Measurements from ENCODE around the gene CSGALNACT2. TPM values are rescaled to one million over a fixed set of nuclear protein-coding genes. Genes with fewer than 3 reads are reported as not detected.

The CSGALNACT2 gene
- total RNA-seq, 2 experiments from 2014 or later: 13.2 to 33.6 TPM

DNA sequence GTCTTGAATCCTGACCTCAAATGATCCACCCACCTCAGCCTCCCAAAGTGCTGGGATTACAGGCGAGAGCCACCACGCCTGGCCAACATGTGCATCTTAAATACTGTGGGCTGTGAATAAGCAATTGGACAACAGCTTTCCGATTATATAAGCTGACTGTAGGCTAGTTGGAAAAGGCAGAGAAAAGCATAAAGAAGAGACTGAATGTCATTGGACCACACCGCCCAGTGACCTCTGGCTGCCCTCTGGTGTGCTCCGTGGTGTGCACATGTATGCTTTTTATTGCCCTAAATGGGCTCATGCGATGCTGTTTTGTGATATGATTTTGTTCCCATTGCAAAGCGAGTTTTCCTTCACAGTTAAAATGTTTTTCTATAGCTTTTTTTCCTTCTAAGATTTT, 15.4 kb upstream of the CSGALNACT2 start:
- no peak for TF ChIP-seq EZH2phosphoT487 (IDR thresholded peaks at IDR 0.05; ENCODE audit: borderline replicate concordance, low read depth, low read length)
- TF ChIP-seq, protein P1, sequence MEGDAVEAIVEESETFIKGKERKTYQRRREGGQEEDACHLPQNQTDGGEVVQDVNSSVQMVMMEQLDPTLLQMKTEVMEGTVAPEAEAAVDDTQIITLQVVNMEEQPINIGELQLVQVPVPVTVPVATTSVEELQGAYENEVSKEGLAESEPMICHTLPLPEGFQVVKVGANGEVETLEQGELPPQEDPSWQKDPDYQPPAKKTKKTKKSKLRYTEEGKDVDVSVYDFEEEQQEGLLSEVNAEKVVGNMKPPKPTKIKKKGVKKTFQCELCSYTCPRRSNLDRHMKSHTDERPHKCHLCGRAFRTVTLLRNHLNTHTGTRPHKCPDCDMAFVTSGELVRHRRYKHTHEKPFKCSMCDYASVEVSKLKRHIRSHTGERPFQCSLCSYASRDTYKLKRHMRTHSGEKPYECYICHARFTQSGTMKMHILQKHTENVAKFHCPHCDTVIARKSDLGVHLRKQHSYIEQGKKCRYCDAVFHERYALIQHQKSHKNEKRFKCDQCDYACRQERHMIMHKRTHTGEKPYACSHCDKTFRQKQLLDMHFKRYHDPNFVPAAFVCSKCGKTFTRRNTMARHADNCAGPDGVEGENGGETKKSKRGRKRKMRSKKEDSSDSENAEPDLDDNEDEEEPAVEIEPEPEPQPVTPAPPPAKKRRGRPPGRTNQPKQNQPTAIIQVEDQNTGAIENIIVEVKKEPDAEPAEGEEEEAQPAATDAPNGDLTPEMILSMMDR (conservative IDR thresholded peaks at IDR 0.05; ENCODE audit: low read length): no peak
- no peaks in the 10 kb centered on the region for H3K36me3 ChIP-seq (ENCODE audit: insufficient read depth, low read length)
- CTCF ChIA-PET (ENCODE audit: unreplicated experiment): no interaction called here
- no TSS peak for BruUV-seq (replicated peaks)
- H4K20me1 ChIP-seq (ENCODE audit: insufficient read depth, low read length): no peaks in the 10 kb centered on the region
- H3K4me3 ChIP-seq (ENCODE audit: low read depth, low read length, poor library complexity, severe bottlenecking): no peak overlapping the region
- no peaks in the 10 kb centered on the region for H3K79me2 ChIP-seq (ENCODE audit: insufficient read depth, low read depth, low read length)
- POLR2A ChIA-PET: interaction anchor here (1.8 to 3.9 kb wide), 3 partner anchors 11 to 16 kb away, joined by 5 to 34 read pairs (median 6); partner anchors contain the start of gene CSGALNACT2
- H3K9me2 ChIP-seq (ENCODE audit: insufficient read depth, low read length): no peaks in the 10 kb centered on the region
- H3K9me3 ChIP-seq (ENCODE audit: low read length): no peaks in the 10 kb centered on the region
- H3K4me2 ChIP-seq (ENCODE audit: low read length): no peak overlapping the region
- H3K4me1 ChIP-seq (ENCODE audit: insufficient read depth, low read length, poor library complexity, severe bottlenecking): peaks cover 32% of the 10 kb centered on the region
- DNase-seq (ENCODE audit: low spot score): no peak
- no peak overlapping the region for H3K27ac ChIP-seq (ENCODE audit: low read depth, low read length, poor library complexity, severe bottlenecking)
- no peak overlapping the region for H2AFZ ChIP-seq (ENCODE audit: low read length)
- intact Hi-C loops (cut with micrococcal nuclease; ENCODE audit: unreplicated experiment): no loop called here

DNA sequence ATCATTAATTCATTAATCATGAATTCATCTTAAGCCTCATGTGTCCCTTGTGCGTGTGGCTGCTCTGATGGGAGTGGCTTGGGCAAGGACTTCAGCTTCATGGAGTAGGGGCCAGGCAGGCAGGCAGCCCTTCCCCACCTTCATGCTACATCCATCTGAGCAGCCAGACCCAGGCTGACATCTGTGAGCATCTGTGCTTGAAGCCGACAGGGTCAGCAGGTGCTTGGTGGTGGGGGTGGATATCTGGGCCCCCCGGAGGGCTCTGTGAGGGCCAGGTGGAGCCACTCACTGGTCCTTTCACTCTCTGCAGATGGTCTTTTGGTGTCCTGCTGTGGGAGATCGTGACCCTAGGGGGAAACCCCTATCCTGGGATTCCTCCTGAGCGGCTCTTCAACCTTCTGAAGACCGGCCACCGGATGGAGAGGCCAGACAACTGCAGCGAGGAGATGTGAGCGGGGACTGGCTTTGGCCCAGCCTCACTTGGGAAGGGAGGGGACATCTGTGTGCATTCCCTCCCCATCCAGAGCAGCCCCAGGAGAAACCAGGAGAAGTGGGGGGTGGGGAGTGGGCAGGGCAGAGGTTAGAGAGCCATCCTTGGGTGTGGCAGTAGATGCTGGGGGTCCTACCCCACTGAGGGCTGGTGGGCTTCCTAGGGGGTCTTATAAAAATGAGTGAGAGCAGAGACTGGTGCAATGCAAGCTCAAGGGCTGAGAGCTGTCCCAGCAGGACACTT, 14.7 kb upstream of the CSGALNACT2 start:
- peaks cover 39% of the 10 kb centered on the region for H3K4me1 ChIP-seq (ENCODE audit: insufficient read depth, low read length, poor library complexity, severe bottlenecking)
- no TSS peak for BruUV-seq (replicated peaks)
- H3K9me2 ChIP-seq (ENCODE audit: insufficient read depth, low read length): no peaks in the 10 kb centered on the region
- H3K27ac ChIP-seq (ENCODE audit: low read depth, low read length, poor library complexity, severe bottlenecking): no peak overlapping the region
- ChIA-PET POLR2A (interaction anchor here (2.1 to 3.9 kb wide), 2 partner anchors 10 to 15 kb away, joined by 6 to 34 read pairs; partner anchors contain the start of gene CSGALNACT2), CTCF (ENCODE audit: unreplicated experiment) (no interaction called here)
- no peak overlapping the region for H2AFZ ChIP-seq (ENCODE audit: low read length)
- DNase-seq (ENCODE audit: low spot score): no peak
- no peaks in the 10 kb centered on the region for H3K36me3 ChIP-seq (ENCODE audit: insufficient read depth, low read length)
- intact Hi-C loops (cut with micrococcal nuclease; ENCODE audit: unreplicated experiment): no loop called here
- no peaks in the 10 kb centered on the region for H3K79me2 ChIP-seq (ENCODE audit: insufficient read depth, low read depth, low read length)
- TF ChIP-seq, protein P1 (conservative IDR thresholded peaks at IDR 0.05; ENCODE audit: low read length): no peak
- TF ChIP-seq EZH2phosphoT487 (IDR thresholded peaks at IDR 0.05; ENCODE audit: borderline replicate concordance, low read depth, low read length): no peak
- no peaks in the 10 kb centered on the region for H3K9me3 ChIP-seq (ENCODE audit: low read length)
- no peak overlapping the region for H3K4me3 ChIP-seq (ENCODE audit: low read depth, low read length, poor library complexity, severe bottlenecking)
- no peaks in the 10 kb centered on the region for H4K20me1 ChIP-seq (ENCODE audit: insufficient read depth, low read length)
- H3K4me2 ChIP-seq (ENCODE audit: low read length): no peak overlapping the region

- Histone ChIP-seq H3K4me1 (ENCODE audit: insufficient read depth, low read length, poor library complexity, severe bottlenecking) (peaks cover 45% of the 10 kb centered on the region), H3K79me2 (ENCODE audit: insufficient read depth, low read depth, low read length) (no peaks in the 10 kb centered on the region), H3K36me3 (ENCODE audit: insufficient read depth, low read length) (no peaks in the 10 kb centered on the region), H4K20me1 (ENCODE audit: insufficient read depth, low read length) (no peaks in the 10 kb centered on the region), H2AFZ (ENCODE audit: low read length) (no peak overlapping the region), H3K9me3 (ENCODE audit: low read length) (no peaks in the 10 kb centered on the region), H3K27ac (ENCODE audit: low read depth, low read length, poor library complexity, severe bottlenecking) (no peak overlapping the region), H3K4me2 (ENCODE audit: low read length) (no peak overlapping the region), H3K9me2 (ENCODE audit: insufficient read depth, low read length) (no peaks in the 10 kb centered on the region), H3K4me3 (ENCODE audit: low read depth, low read length, poor library complexity, severe bottlenecking) (no peak overlapping the region)
- TF ChIP-seq, protein P1 (conservative IDR thresholded peaks at IDR 0.05; ENCODE audit: low read length): no peak
- no peak for TF ChIP-seq EZH2phosphoT487 (IDR thresholded peaks at IDR 0.05; ENCODE audit: borderline replicate concordance, low read depth, low read length)
- intact Hi-C loops (cut with micrococcal nuclease; ENCODE audit: unreplicated experiment): no loop called here
- DNase-seq (ENCODE audit: low spot score): no peak
- BruUV-seq (replicated peaks): no TSS peak
- CTCF ChIA-PET (ENCODE audit: unreplicated experiment): no interaction called here
- POLR2A ChIA-PET: interaction anchor here (2.1 kb wide), 1 partner anchor 15 kb away, joined by 6 read pairs; the partner anchor contains the start of gene CSGALNACT2
Measured at GRCh38 chr10:43124094-43124521, 14.1 kb upstream of the CSGALNACT2 start.
